GM08714 (cell line): ENCODE results near the gene GPR137.

ENCODE experiments used
- H3K4me3 ChIP-seq: fragments of 200-500 bp; sonication (Bioruptor generic); 2 replicates; pipeline ENCODE4 v1.5.1; 2014; ENCODE audit warnings: mild to moderate bottlenecking, low read length, inconsistent platforms
- ZNF274 ChIP-seq: IDR thresholded peaks from 2 replicates; pipeline ENCODE4 v1.6.1; 2012; ENCODE audit warnings: mild to moderate bottlenecking, low read depth, low read length

GPR137 gene

GRCh38 chr11:64284962-64285884 is at the start of gene GPR137:
TSS of gene GPR137 (plus strand) at chr11:64285848. CDS start at chr11:64286525, 677 bp downstream.
- TF ChIP-seq ZNF274: no peak
- peak within 1 kb of the TSS; percentile 78 for H3K4me3 ChIP-seq

GRCh38 chr11:64237484-64237951 is 48.1 kb upstream of the GPR137 start:
- H3K4me3 ChIP-seq: no peak overlapping the region
- TF ChIP-seq ZNF274: no peak

GRCh38 chr11:64238076-64238475 is 47.6 kb upstream of the GPR137 start:
- H3K4me3 ChIP-seq: no peak overlapping the region
- TF ChIP-seq ZNF274: no peak

- H3K4me3 ChIP-seq: no peak overlapping the region
- no peak for TF ChIP-seq ZNF274
Observed at GRCh38 chr11:64238999-64239398, 46.6 kb upstream of the GPR137 start.

GRCh38 chr11:64239662-64240434 is 45.8 kb upstream of the GPR137 start:
- peak overlapping the region; percentile 60; the same call in 1 of the 2 replicates for H3K4me3 ChIP-seq
- no peak for TF ChIP-seq ZNF274

- TF ChIP-seq ZNF274: no peak
- H3K4me3 ChIP-seq: peak within 1 kb of the TSS; percentile 78
Observed at GRCh38 chr11:64240435-64241240, 45.0 kb upstream of the GPR137 start, which contains the start of gene FKBP2. TSS of gene FKBP2 (plus strand) at chr11:64241095. CDS start at chr11:64242388, 1,293 bp downstream.

GRCh38 chr11:64241241-64241490 is 44.5 kb upstream of the GPR137 start:
- no peak for TF ChIP-seq ZNF274
- peak overlapping the region; percentile 60; the same call in 1 of the 2 replicates for H3K4me3 ChIP-seq

- peak overlapping the region; percentile 78 for H3K4me3 ChIP-seq
- no peak for TF ChIP-seq ZNF274
Observed at GRCh38 chr11:64241491-64242374, 43.9 kb upstream of the GPR137 start.

- H3K4me3 ChIP-seq: no peak overlapping the region
- TF ChIP-seq ZNF274: no peak
Observed at GRCh38 chr11:64243236-64243854, 42.3 kb upstream of the GPR137 start.

GRCh38 chr11:64244107-64244506 is 41.5 kb upstream of the GPR137 start:
- H3K4me3 ChIP-seq: no peak overlapping the region
- TF ChIP-seq ZNF274: no peak

GRCh38 chr11:64244966-64245365 is 40.7 kb upstream of the GPR137 start:
- no peak for TF ChIP-seq ZNF274
- peak overlapping the region; percentile 72; the same call in 1 of the 2 replicates for H3K4me3 ChIP-seq

- no peak for TF ChIP-seq ZNF274
- H3K4me3 ChIP-seq: peak overlapping the region; percentile 72; the same call in 1 of the 2 replicates
Observed at GRCh38 chr11:64245401-64245796, 40.2 kb upstream of the GPR137 start.
